ENCODE results near the gene ALDH1L1. TPM values are rescaled to one million over a fixed set of nuclear protein-coding genes. Genes with fewer than 3 reads are reported as not detected.

Gene ALDH1L1
- total RNA-seq, 1 experiment from 2014 or later: not detected

DNA sequence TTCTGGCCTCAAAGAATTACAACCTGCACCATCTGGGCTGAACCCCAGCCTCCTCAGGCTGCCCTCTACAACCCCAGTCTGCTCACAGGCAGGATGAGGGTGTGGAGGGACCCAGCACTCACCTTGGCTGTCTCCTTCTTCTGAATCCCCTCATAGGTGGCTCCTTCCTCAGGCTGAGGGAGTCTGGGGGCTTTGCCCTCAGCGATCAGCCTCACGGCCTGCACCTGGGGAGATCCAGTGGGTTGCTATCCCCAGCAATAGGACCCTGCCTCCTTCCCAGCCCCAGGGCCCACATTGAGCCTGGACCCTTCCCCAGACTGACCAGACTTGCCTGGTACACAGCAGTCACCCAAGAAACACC lies 25.1 kb downstream of the ALDH1L1 start:
- POLR2A ChIA-PET (ENCODE audit: unreplicated experiment): no interaction called here

DNA sequence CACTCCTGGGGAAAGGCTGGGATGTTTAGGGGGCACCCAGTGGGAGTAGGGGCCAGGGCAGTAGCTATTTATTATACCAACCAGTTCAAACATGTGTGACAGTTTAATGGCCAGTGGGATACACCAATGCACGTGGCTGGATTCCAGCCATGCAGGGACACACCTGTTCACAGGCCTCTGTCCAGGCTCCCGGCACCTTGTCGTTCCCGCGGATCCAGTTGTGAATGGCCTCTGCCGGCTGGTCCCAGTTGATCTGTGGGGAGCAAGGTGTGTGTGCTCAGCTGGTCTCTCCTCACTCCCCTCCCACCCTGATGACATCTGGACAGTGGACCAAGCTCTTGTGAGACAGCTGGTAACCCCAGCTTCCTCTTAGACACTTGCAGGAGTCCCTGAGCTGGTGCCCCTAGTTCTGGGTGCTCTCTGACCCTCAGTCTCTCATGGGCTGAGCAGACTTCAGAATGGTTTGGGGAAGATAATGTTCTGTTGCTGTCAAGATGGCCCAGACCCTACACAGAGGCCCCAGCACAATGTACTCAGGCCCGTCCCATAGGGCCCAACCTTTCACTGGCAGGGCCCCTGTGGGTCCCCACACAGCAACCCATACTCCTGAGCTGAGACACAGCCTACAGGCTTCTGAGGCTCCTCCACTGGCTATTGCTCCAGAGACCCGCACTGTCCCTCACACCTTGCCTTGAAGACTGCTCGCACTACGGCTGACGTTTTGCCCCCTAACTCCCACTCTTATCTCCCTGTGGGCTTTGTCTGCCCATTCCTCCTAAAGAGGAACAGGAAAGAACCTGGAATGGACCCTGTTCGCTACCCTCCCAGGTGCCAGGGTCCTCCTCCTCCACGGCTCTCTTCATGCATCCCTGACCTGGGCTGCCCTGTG lies 25.8 kb downstream of the ALDH1L1 start:
- TF ChIP-seq EZH2phosphoT487 (IDR thresholded peaks at IDR 0.05; ENCODE audit: borderline replicate concordance, low read length) (no peak), EZH2 (IDR thresholded peaks at IDR 0.05; ENCODE audit: low read length, unreplicated experiment) (no peak)
- TF ChIP-seq, protein P1, sequence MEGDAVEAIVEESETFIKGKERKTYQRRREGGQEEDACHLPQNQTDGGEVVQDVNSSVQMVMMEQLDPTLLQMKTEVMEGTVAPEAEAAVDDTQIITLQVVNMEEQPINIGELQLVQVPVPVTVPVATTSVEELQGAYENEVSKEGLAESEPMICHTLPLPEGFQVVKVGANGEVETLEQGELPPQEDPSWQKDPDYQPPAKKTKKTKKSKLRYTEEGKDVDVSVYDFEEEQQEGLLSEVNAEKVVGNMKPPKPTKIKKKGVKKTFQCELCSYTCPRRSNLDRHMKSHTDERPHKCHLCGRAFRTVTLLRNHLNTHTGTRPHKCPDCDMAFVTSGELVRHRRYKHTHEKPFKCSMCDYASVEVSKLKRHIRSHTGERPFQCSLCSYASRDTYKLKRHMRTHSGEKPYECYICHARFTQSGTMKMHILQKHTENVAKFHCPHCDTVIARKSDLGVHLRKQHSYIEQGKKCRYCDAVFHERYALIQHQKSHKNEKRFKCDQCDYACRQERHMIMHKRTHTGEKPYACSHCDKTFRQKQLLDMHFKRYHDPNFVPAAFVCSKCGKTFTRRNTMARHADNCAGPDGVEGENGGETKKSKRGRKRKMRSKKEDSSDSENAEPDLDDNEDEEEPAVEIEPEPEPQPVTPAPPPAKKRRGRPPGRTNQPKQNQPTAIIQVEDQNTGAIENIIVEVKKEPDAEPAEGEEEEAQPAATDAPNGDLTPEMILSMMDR (conservative IDR thresholded peaks at IDR 0.05; ENCODE audit: low read depth, low read length): no peak
- Histone ChIP-seq H3K36me3 (ENCODE audit: low read depth, low read length) (no peaks in the 10 kb centered on the region), H3K9me2 (replicated peaks; ENCODE audit: low read length) (no peaks in the 10 kb centered on the region), H4K20me1 (ENCODE audit: low read length) (no peaks in the 10 kb centered on the region), H3K4me2 (ENCODE audit: low read length) (no peak overlapping the region), H3K27me3 (ENCODE audit: low read length) (no peaks in the 10 kb centered on the region), H3K9me3 (ENCODE audit: low read length) (no peaks in the 10 kb centered on the region), H3K4me3 (ENCODE audit: low read length) (no peak overlapping the region), H3F3A (ENCODE audit: low read length, unreplicated experiment) (no peaks in the 10 kb centered on the region), H3K27ac (ENCODE audit: low read length) (no peak overlapping the region), H3K4me1 (ENCODE audit: insufficient read depth, low read length) (no peaks in the 10 kb centered on the region), H2AFZ (ENCODE audit: low read length) (no peak overlapping the region), H3K9ac (ENCODE audit: low read length) (no peak overlapping the region), H3K79me2 (ENCODE audit: low read length) (no peaks in the 10 kb centered on the region)
- no peak for ATAC-seq
- intact Hi-C loops (cut with micrococcal nuclease): no loop called here
- no peak for DNase-seq
- BruUV-seq (replicated peaks): no TSS peak
- POLR2A ChIA-PET (ENCODE audit: unreplicated experiment): no interaction called here
- CTCF ChIA-PET: no interaction called here

More for the DNA sequence above, 25.1 kb downstream of the ALDH1L1 start:
- H3K4me2 ChIP-seq (ENCODE audit: low read length): no peak overlapping the region
- ATAC-seq (no peak), DNase-seq (no peak)
- no peak overlapping the region for H3K4me3 ChIP-seq (ENCODE audit: low read length)
- no peak for TF ChIP-seq EZH2phosphoT487 (IDR thresholded peaks at IDR 0.05; ENCODE audit: borderline replicate concordance, low read length)
- TF ChIP-seq, protein P1 (conservative IDR thresholded peaks at IDR 0.05; ENCODE audit: low read depth, low read length): no peak
- no peak for TF ChIP-seq EZH2 (IDR thresholded peaks at IDR 0.05; ENCODE audit: low read length, unreplicated experiment)
- no peaks in the 10 kb centered on the region for H3K27me3 ChIP-seq (ENCODE audit: low read length)
- no peaks in the 10 kb centered on the region for H3F3A ChIP-seq (ENCODE audit: low read length, unreplicated experiment)
- no peaks in the 10 kb centered on the region for H3K4me1 ChIP-seq (ENCODE audit: insufficient read depth, low read length)
- H3K9ac ChIP-seq (ENCODE audit: low read length): no peak overlapping the region
- CTCF ChIA-PET: no interaction called here
- no peaks in the 10 kb centered on the region for H3K36me3 ChIP-seq (ENCODE audit: low read depth, low read length)
- H3K79me2 ChIP-seq (ENCODE audit: low read length): no peaks in the 10 kb centered on the region
- intact Hi-C loops (cut with micrococcal nuclease): no loop called here
- H3K9me2 ChIP-seq (replicated peaks; ENCODE audit: low read length): no peaks in the 10 kb centered on the region
- H3K9me3 ChIP-seq (ENCODE audit: low read length): no peaks in the 10 kb centered on the region
- no peak overlapping the region for H2AFZ ChIP-seq (ENCODE audit: low read length)
- no peak overlapping the region for H3K27ac ChIP-seq (ENCODE audit: low read length)
- no TSS peak for BruUV-seq (replicated peaks)
- H4K20me1 ChIP-seq (ENCODE audit: low read length): no peaks in the 10 kb centered on the region

DNA sequence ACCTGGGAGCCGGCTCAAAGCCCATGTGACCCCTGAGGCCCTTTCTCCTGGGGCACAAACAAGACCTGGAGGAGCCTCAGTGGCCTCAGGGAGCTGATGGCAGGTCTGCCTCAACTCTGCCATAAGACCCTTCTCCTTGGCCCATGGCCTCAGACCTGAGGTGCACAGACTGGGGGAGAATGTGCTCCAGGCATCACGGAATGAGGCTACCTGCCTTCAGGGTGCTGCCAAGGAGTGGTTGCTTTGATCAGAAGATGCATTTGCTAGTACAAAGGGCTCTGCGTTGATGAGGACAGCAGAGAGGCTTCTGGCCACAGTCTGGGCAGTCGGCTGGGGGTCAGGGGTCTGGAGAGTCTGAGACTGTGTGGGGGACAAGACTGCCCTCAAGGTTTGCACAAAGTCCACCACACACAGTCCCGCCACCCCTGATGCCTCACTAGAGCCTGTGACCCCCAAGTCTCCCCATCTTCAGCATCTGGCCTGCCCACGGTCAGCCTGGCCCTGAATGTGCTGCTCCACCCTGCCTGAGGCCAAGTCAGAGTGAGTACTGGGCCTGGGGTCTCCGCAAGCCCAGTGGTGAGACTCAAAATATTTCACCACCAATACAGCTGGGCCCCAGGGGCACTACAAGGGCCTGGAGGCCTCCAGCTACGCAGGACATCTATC lies 26.6 kb downstream of the ALDH1L1 start:
- intact Hi-C loops (cut with micrococcal nuclease): no loop called here
- no peak for DNase-seq
- no peaks in the 10 kb centered on the region for H3K79me2 ChIP-seq (ENCODE audit: low read length)
- H3K27me3 ChIP-seq (ENCODE audit: low read length): no peaks in the 10 kb centered on the region
- CTCF ChIA-PET: no interaction called here
- H3K9ac ChIP-seq (ENCODE audit: low read length): no peak overlapping the region
- H3K27ac ChIP-seq (ENCODE audit: low read length): no peak overlapping the region
- no TSS peak for BruUV-seq (replicated peaks)
- no peaks in the 10 kb centered on the region for H3F3A ChIP-seq (ENCODE audit: low read length, unreplicated experiment)
- H2AFZ ChIP-seq (ENCODE audit: low read length): no peak overlapping the region
- no peak for TF ChIP-seq EZH2 (IDR thresholded peaks at IDR 0.05; ENCODE audit: low read length, unreplicated experiment)
- no peak for TF ChIP-seq EZH2phosphoT487 (IDR thresholded peaks at IDR 0.05; ENCODE audit: borderline replicate concordance, low read length)
- TF ChIP-seq, protein P1 (conservative IDR thresholded peaks at IDR 0.05; ENCODE audit: low read depth, low read length): no peak
- H3K36me3 ChIP-seq (ENCODE audit: low read depth, low read length): no peaks in the 10 kb centered on the region
- H4K20me1 ChIP-seq (ENCODE audit: low read length): no peaks in the 10 kb centered on the region
- no peaks in the 10 kb centered on the region for H3K9me3 ChIP-seq (ENCODE audit: low read length)
- ATAC-seq: no peak
- POLR2A ChIA-PET (ENCODE audit: unreplicated experiment): no interaction called here
- no peak overlapping the region for H3K4me2 ChIP-seq (ENCODE audit: low read length)
- H3K4me3 ChIP-seq (ENCODE audit: low read length): no peak overlapping the region
- H3K4me1 ChIP-seq (ENCODE audit: insufficient read depth, low read length): no peaks in the 10 kb centered on the region
- H3K9me2 ChIP-seq (replicated peaks; ENCODE audit: low read length): no peaks in the 10 kb centered on the region

Measured in PC-3 (cell line).